Keratinocyte (primary cell): ENCODE measurements around the gene ARHGAP31. TPM values are rescaled to one million over a fixed set of nuclear protein-coding genes. Genes with fewer than 3 reads are reported as not detected.

Experiments used
- DNase-seq: peaks from one replicate; pipeline ENCODE4 v3.0.0-alpha.2; 2011; ENCODE audit warnings: low read depth, missing footprints, low spot score
- FAIRE-seq: peaks from 2 replicates; lab custom pipeline; 2011; peaks lifted over from hg19 to GRCh38; lab: Jason Lieb, UNC
- H2AFZ ChIP-seq: 2 replicates; pipeline ENCODE4 v1.6.0; 2012; ENCODE audit warnings: low read length, control low read depth, inconsistent platforms; ENCODE audit not compliant: control insufficient read depth
- H3K27ac ChIP-seq: 2 replicates; pipeline ENCODE4 v1.5.1; 2011; ENCODE audit warnings: low read length; ENCODE audit not compliant: control insufficient read depth, insufficient read depth
- H3K27me3 ChIP-seq: 3 replicates; pipeline ENCODE4 v1.6.0; 2011; ENCODE audit warnings: low read length; ENCODE audit not compliant: control insufficient read depth, insufficient read depth; ENCODE audit errors: extremely low read depth
- H3K36me3 ChIP-seq, 2 experiments: 2 replicates in 1 of 2; 3 replicates in 1 of 2; pipeline ENCODE4 v1.5.1; 2011; ENCODE audit warnings: low read length in 2 of 2, mild to moderate bottlenecking in 1 of 2; ENCODE audit not compliant: control insufficient read depth in 2 of 2, insufficient read depth in 2 of 2; ENCODE audit errors: extremely low read depth in 1 of 2
- H3K4me1 ChIP-seq: 3 replicates; pipeline ENCODE4 v1.5.1; 2011; ENCODE audit warnings: low read length; ENCODE audit not compliant: control insufficient read depth, insufficient read depth; ENCODE audit errors: extremely low read depth
- H3K4me2 ChIP-seq: 3 replicates; pipeline ENCODE4 v1.6.0; 2011; ENCODE audit warnings: low read depth, low read length; ENCODE audit not compliant: control insufficient read depth, insufficient read depth; ENCODE audit errors: extremely low read depth
- H3K4me3 ChIP-seq, 3 experiments: fragments of 200-600 bp in 1 of 3; sonication (generic) in 1 of 3; 2 replicates in 2 of 3; 3 replicates in 1 of 3; pipeline ENCODE4 v1.5.1; 2011 to 2016; ENCODE audit warnings: low read length in 3 of 3, mild to moderate bottlenecking in 3 of 3, control low read depth in 2 of 3, inconsistent platforms in 1 of 3, low read depth in 1 of 3, mixed read lengths in 1 of 3, mixed run types in 1 of 3, moderate library complexity in 1 of 3; ENCODE audit not compliant: control insufficient read depth in 2 of 3, insufficient read depth in 2 of 3; ENCODE audit errors: extremely low read depth in 1 of 3
- H3K79me2 ChIP-seq: 2 replicates; pipeline ENCODE4 v1.6.0; 2012; ENCODE audit warnings: low read length; ENCODE audit not compliant: control insufficient read depth, insufficient read depth
- H3K9ac ChIP-seq: 3 replicates; pipeline ENCODE4 v1.6.0; 2011; ENCODE audit warnings: low read length; ENCODE audit not compliant: control insufficient read depth, insufficient read depth; ENCODE audit errors: extremely low read depth
- H3K9me1 ChIP-seq: 3 replicates; pipeline ENCODE4 v1.6.0; 2011; ENCODE audit warnings: low read length; ENCODE audit not compliant: control insufficient read depth, insufficient read depth; ENCODE audit errors: extremely low read depth
- H3K9me3 ChIP-seq: 2 replicates; pipeline ENCODE4 v1.5.1; 2012; ENCODE audit warnings: low read depth, low read length; ENCODE audit not compliant: control insufficient read depth
- H4K20me1 ChIP-seq: 3 replicates; pipeline ENCODE4 v1.6.0; 2011; ENCODE audit warnings: low read length; ENCODE audit not compliant: control insufficient read depth, insufficient read depth; ENCODE audit errors: extremely low read depth
- EZH2 ChIP-seq: IDR thresholded peaks from one replicate; pipeline ENCODE4 v1.6.1; 2012; ENCODE audit warnings: inconsistent platforms, mild to moderate bottlenecking, low read length, moderate library complexity
- dilution Hi-C: fragments of 300-500 bp; cut with MboI; formaldehyde crosslinking; loops from one replicate; pipeline ENCODE4 v1.7.0; 2020; ENCODE audit warnings: low sequenced_read_pairs; ENCODE audit not compliant: extremely low pct_ligation_motif_present
- polyA plus RNA-seq, 5 experiments: library from polyadenylated mRNA; depleted of rRNA in 3 of 5; stranded (reverse) in 3 of 5; stranded (forward) in 1 of 5; unstranded in 1 of 5; fragments of >200 nt; gene quantifications; 1 replicate in 1 of 5; 2 replicates in 3 of 5; 3 replicates in 1 of 5; pipeline versions ENCODE4 v1.2.1 to v1.2.3, GENCODE V29; 2011 to 2012; ENCODE audit warnings: missing spikeins in 2 of 5, low read depth in 1 of 5, low replicate concordance in 1 of 5
- TF ChIP-seq, protein P1 (sequence below), 3 experiments: IDR thresholded peaks in 1 of 3; conservative IDR thresholded peaks in 1 of 3; optimal IDR thresholded peaks in 1 of 3; 2 replicates in 2 of 3; 3 replicates in 1 of 3; pipeline versions ENCODE3 to v1.5.1; 2011; ENCODE audit warnings: low read length in 3 of 3, mild to moderate bottlenecking in 3 of 3, moderate library complexity in 2 of 3, control low read depth in 1 of 3, inconsistent platforms in 1 of 3; ENCODE audit not compliant: insufficient read depth in 2 of 3; ENCODE audit errors: extremely low read depth in 1 of 3

ARHGAP31 gene
- polyA plus RNA-seq, 1 donor (not counting 4 experiments of a cell fraction or from before 2014, with no cell fraction given) = 3.0 TPM

DNA sequence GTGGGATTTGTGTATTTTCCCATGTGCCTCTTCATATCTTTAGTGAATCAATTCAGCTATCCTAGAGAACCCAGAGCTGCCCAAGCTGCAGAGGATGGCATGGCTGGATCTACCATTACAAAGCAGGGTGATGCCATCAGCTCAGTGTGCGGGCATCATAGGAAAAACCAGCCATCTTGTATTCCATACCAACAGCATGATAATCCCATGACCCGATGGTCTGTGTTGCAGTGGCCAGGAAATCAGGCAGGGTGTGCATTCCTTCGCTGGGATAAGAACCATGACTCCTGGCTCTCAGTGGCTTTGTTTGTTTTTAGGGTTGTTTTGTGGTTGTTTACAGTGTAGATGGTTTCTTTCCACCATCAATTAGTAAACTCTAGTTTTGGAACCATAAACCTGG, 36.0 kb downstream of the ARHGAP31 start:
- FAIRE-seq (no peak), DNase-seq (no peak)
- Histone ChIP-seq H3K4me3 (no peak overlapping the region), H4K20me1 (no peaks in the 10 kb centered on the region), H3K9me1 (no peaks in the 10 kb centered on the region), H3K27me3 (no peaks in the 10 kb centered on the region), H3K4me1 (no peaks in the 10 kb centered on the region), H3K27ac (no peak overlapping the region), H3K9me3 (no peaks in the 10 kb centered on the region), H3K79me2 (no peaks in the 10 kb centered on the region), H3K9ac (no peak overlapping the region), H3K4me2 (no peak overlapping the region), H2AFZ (no peak overlapping the region), H3K36me3 (no peaks in the 10 kb centered on the region)
- dilution Hi-C loops = no loop called here
- TF ChIP-seq, protein P1, sequence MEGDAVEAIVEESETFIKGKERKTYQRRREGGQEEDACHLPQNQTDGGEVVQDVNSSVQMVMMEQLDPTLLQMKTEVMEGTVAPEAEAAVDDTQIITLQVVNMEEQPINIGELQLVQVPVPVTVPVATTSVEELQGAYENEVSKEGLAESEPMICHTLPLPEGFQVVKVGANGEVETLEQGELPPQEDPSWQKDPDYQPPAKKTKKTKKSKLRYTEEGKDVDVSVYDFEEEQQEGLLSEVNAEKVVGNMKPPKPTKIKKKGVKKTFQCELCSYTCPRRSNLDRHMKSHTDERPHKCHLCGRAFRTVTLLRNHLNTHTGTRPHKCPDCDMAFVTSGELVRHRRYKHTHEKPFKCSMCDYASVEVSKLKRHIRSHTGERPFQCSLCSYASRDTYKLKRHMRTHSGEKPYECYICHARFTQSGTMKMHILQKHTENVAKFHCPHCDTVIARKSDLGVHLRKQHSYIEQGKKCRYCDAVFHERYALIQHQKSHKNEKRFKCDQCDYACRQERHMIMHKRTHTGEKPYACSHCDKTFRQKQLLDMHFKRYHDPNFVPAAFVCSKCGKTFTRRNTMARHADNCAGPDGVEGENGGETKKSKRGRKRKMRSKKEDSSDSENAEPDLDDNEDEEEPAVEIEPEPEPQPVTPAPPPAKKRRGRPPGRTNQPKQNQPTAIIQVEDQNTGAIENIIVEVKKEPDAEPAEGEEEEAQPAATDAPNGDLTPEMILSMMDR (optimal IDR thresholded peaks at IDR 0.05 in 1 of 3, IDR thresholded peaks at IDR 0.05 in 1 of 3, conservative IDR thresholded peaks at IDR 0.05 in 1 of 3; ENCODE audit: extremely low read depth in 1 of 3, insufficient read depth in 2 of 3, low read length in 3 of 3) = no peak
- TF ChIP-seq EZH2 = no peak

DNA sequence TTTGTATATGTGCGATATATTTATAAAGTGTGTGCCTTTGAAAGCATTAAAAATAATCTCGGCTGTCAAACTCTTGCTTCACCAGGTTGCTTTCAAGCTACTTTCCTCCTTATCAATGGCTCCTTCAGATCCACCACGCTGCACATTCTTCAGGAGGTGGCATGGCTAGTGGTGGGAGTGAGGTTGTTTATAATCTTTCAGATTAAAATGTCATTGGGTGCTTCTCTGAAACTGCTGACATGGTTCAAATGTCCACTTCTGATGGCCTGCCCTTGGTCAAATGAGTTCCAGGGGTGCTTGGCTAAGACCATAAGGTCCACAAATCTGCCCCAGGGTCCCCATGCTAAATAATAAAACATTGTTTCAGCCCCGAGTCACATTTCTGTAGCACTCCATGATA, 36.7 kb downstream of the ARHGAP31 start:
- Histone ChIP-seq H2AFZ (no peak overlapping the region), H3K9me1 (no peaks in the 10 kb centered on the region), H3K27ac (no peak overlapping the region), H3K79me2 (no peaks in the 10 kb centered on the region), H4K20me1 (no peaks in the 10 kb centered on the region), H3K27me3 (no peaks in the 10 kb centered on the region), H3K4me1 (no peaks in the 10 kb centered on the region), H3K4me2 (no peak overlapping the region), H3K9me3 (no peaks in the 10 kb centered on the region), H3K36me3 (no peaks in the 10 kb centered on the region), H3K9ac (no peak overlapping the region), H3K4me3 (no peak overlapping the region)
- FAIRE-seq (no peak), DNase-seq (no peak)
- TF ChIP-seq, protein P1 (optimal IDR thresholded peaks at IDR 0.05 in 1 of 3, IDR thresholded peaks at IDR 0.05 in 1 of 3, conservative IDR thresholded peaks at IDR 0.05 in 1 of 3; ENCODE audit: extremely low read depth in 1 of 3, insufficient read depth in 2 of 3, low read length in 3 of 3) = no peak
- dilution Hi-C loops = no loop called here
